Erythroblast (primary cell): ENCODE results near the gene RNF44.

Experiments
- GATA1 ChIP-seq: IDR thresholded peaks from 2 replicates; pipeline ENCODE4 v1.6.1; 2011; ENCODE audit warnings: low read depth, mild to moderate bottlenecking, control low read depth, low read length, moderate library complexity
- POLR2A ChIP-seq: IDR thresholded peaks from 2 replicates; pipeline ENCODE4 v1.6.1; 2011; ENCODE audit warnings: mild to moderate bottlenecking, low read length

- TF ChIP-seq POLR2A (no peak), GATA1 (no peak)
Measured at GRCh38 chr5:176550275-176550831, 13.2 kb upstream of the RNF44 start.
